GM12891 (cell line): ENCODE measurements around the gene ARHGAP26.

Experiments used
- PAX5 ChIP-seq: IDR thresholded peaks from 2 replicates; pipeline ENCODE4 v1.6.1; 2011; ENCODE audit warnings: low read length, moderate library complexity, mild to moderate bottlenecking; ENCODE audit not compliant: insufficient read depth, severe bottlenecking
- POLR2A ChIP-seq: IDR thresholded peaks from 2 replicates; pipeline ENCODE4 v1.6.1; 2011; ENCODE audit warnings: low read depth, low read length, control low read depth
- POLR2AphosphoS5 ChIP-seq: IDR thresholded peaks from 2 replicates; pipeline ENCODE4 v1.6.1; 2011; ENCODE audit warnings: low read depth, low read length, control low read depth
- POU2F2 ChIP-seq: IDR thresholded peaks from 2 replicates; pipeline ENCODE4 v1.6.1; 2011; ENCODE audit warnings: low read depth, mild to moderate bottlenecking, control low read depth, low read length, moderate library complexity
- SPI1 ChIP-seq: IDR thresholded peaks from 2 replicates; pipeline ENCODE4 v1.6.1; 2011; ENCODE audit warnings: low read depth, low read length, control low read depth
- TAF1 ChIP-seq: IDR thresholded peaks from 2 replicates; pipeline ENCODE4 v1.6.1; 2011; ENCODE audit warnings: low read depth, low read length, control low read depth

GRCh38 chr5:143166090-143166489, 395.9 kb downstream of the ARHGAP26 start:
- TF ChIP-seq POLR2AphosphoS5 (no peak), TAF1 (no peak), POLR2A (no peak), PAX5 (no peak), SPI1 (no peak), POU2F2 (no peak)
